Adrenal gland (tissue), 12 donors: ENCODE measurements around the gene PLCB1. TPM values are rescaled to one million over a fixed set of nuclear protein-coding genes. Genes with fewer than 3 reads are reported as not detected.

Experiments used
- DNase-seq, 7 donors: peaks; one replicate each; pipeline ENCODE4 v3.0.0-alpha.2; 2019 to 2020
- H3K27ac ChIP-seq, 5 donors: fragments of 200-600 bp; sonication (generic) in 4 of 5; 1 replicate in 3 of 5; 2 replicates in 2 of 5; pipeline versions ENCODE4 v1.5.1 to v1.8.0; 2016 to 2020; ENCODE audit warnings: mild to moderate bottlenecking in 1 of 5
- H3K27me3 ChIP-seq: fragments of 200-600 bp; 2 replicates; pipeline ENCODE4 v1.8.0; 2021
- H3K36me3 ChIP-seq, 2 donors: fragments of 200-600 bp; replicated peaks in 1 of 2; 1 replicate in 1 of 2; 2 replicates in 1 of 2; pipeline versions ENCODE4 v1.5.1 to v1.8.0; 2018 to 2022
- H3K4me1 ChIP-seq, 2 donors: fragments of 200-600 bp; replicated peaks in 1 of 2; 1 replicate in 1 of 2; 2 replicates in 1 of 2; pipeline versions ENCODE4 v1.5.1 to v1.8.0; 2018 to 2021
- H3K4me3 ChIP-seq, 4 donors: fragments of 200-600 bp; sonication (generic) in 3 of 4; one replicate each; pipeline ENCODE4 v1.5.1; 2016 to 2018
- H3K9me3 ChIP-seq, 3 donors: fragments of 200-600 bp; sonication (generic) in 1 of 3; replicated peaks in 1 of 3; 1 replicate in 2 of 3; 2 replicates in 1 of 3; pipeline versions ENCODE4 v1.5.1 to v1.8.0; 2016 to 2021
- CTCF ChIP-seq, 6 experiments: fragments of 450-650 bp in 4 of 6; fragments of 200-600 bp in 2 of 6; sonication (generic) in 1 of 6; IDR thresholded peaks; 1 replicate in 5 of 6; 2 replicates in 1 of 6; pipeline versions ENCODE4 v1.5.1 to v1.8.0; 2016 to 2021; ENCODE audit warnings: antibody characterized with exemption in 6 of 6, mild to moderate bottlenecking in 2 of 6, moderate library complexity in 1 of 6
- POLR2A ChIP-seq, 2 donors: fragments of 450-650 bp; IDR thresholded peaks; one replicate each; pipeline ENCODE4 v1.6.1; 2017; ENCODE audit warnings: antibody characterized with exemption in 2 of 2, mild to moderate bottlenecking in 2 of 2, moderate library complexity in 1 of 2
- WGBS, 4 donors: extraction: QIAGEN DNeasy Blood & Tissue Kit in 2 of 4; methylation state at CpG; one replicate each; pipeline versions ENCODE4 v1.1.5 to v1.1.7; 2013 to 2017; 5-methylcytosine and 5-hydroxymethylcytosine counted together
- intact Hi-C, 2 donors: fragments of 100-400 bp; cut with DNase I; formaldehyde crosslinking; loops; one replicate each; pipeline versions ENCODE4 v1.14.1 to v1.15.0; 2022 to 2023
- polyA plus RNA-seq, 3 donors: library from polyadenylated mRNA; stranded (reverse); fragments of 200-250 nt in 2 of 3; fragments of 350-450 nt in 1 of 3; fragmentation: Illumina TruSeq in 1 of 3; extraction: RNeasy Lipid Tissue Mini Kit (QIAGEN cat#74804) in 1 of 3; gene quantifications; one replicate each; pipeline ENCODE4 v1.2.3, GENCODE V29; 2013 to 2014
- total RNA-seq, 9 donors: library from RNA; depleted of rRNA in 4 of 9; stranded (reverse); fragments of >200 nt in 4 of 9; fragments of 120-200 nt in 1 of 9; fragmentation: NEBNext Ultra II Directional in 1 of 9; extraction: Animal tissue kit (Norgen Biotek cat#: 25700) in 1 of 9; gene quantifications; one replicate each; pipeline versions ENCODE4 v1.1.0 to v1.2.4, GENCODE V29; 2013 to 2023
- donor health status: healthy with polysubstance abuse.
- donor health status: Bipolar disorder and iron deficiency.
- donor health status: DM: yes; HTN: yes; CAD: no.
- donor health status: DM: no; HTN: no; CAD: no.
- donor health status: DM: no; HTN: no; CAD: no.
- donor health status: DM: yes; HTN: yes; CAD: no.

PLCB1 gene
- total and polyA plus RNA-seq, 12 donors: 7.7 to 56.6 (median 27.9) TPM

- Histone ChIP-seq H3K27ac (no peak overlapping the region), H3K4me1 (peaks cover 0 to 4% of the 10 kb centered on the region in 2 donors), H3K9me3 (no peaks in the 10 kb centered on the region), H3K4me3 (no peak overlapping the region), H3K36me3 (no peaks in the 10 kb centered on the region), H3K27me3 (no peaks in the 10 kb centered on the region)
- intact Hi-C loops: no loop called here
- no peak for DNase-seq
- 82 to 100% (median 91%) methylated on average over 6 of the region's 6 CpGs for WGBS, 4 donors
- no peak for TF ChIP-seq CTCF (IDR thresholded peaks at IDR 0.05)
- TF ChIP-seq POLR2A (IDR thresholded peaks at IDR 0.05): no peak
Observed at GRCh38 chr20:8267009-8267408, 134.9 kb downstream of the PLCB1 start.

DNA sequence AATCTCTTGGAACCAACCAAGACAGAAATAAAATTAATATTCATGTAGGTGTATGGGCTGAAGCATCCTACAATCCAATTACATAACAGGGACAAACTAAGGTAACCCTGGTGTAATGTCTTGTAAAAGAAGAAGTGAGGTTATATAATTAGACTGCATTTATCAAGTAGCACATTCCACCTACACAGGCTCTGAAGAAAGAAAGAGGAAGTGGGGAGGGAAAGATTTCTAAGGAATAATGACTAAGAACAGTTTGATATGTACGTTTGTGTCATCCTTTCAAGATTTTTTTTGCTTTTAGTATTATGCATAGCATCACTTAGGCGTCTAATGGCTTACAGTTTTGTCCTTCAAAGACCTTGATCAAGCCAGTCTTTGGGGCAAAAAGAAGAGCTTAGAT is 139.7 kb downstream of the PLCB1 start:
- intact Hi-C loops: no loop called here
- H3K9me3 ChIP-seq: no peaks in the 10 kb centered on the region
- no peaks in the 10 kb centered on the region for H3K27me3 ChIP-seq
- DNase-seq: no peak
- no peak overlapping the region for H3K27ac ChIP-seq
- peaks cover 0 to 4% of the 10 kb centered on the region in 2 donors for H3K4me1 ChIP-seq
- TF ChIP-seq POLR2A (IDR thresholded peaks at IDR 0.05) (no peak), CTCF (IDR thresholded peaks at IDR 0.05) (no peak)
- 60 to 78% (median 66%) methylated on average over 2 of the region's 2 CpGs for WGBS, 4 donors
- H3K36me3 ChIP-seq: no peaks in the 10 kb centered on the region
- H3K4me3 ChIP-seq: no peak overlapping the region

DNA sequence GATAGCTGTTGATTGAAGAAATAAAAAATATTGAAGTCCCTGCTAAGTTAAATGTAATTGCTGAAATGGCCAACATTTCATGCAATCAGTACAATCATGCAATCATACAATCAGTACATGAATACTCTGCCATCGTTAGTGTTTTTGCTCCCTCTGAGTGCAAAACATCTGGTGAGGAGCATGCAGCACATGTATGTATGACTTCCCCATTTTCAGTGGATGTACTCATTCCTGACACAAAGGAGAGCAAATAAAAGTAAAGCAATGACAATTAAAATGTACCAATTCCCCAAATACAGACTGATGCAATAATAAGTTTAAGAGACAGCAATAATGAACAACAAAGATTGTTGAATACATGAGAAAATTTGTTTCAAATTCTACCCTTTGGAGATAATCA is 140.7 kb downstream of the PLCB1 start:
- no peaks in the 10 kb centered on the region for H3K36me3 ChIP-seq
- peaks cover 0 to 4% of the 10 kb centered on the region in 2 donors for H3K4me1 ChIP-seq
- H3K27me3 ChIP-seq: no peaks in the 10 kb centered on the region
- intact Hi-C loops: no loop called here
- no peak for DNase-seq
- no peak overlapping the region for H3K4me3 ChIP-seq
- no peak overlapping the region for H3K27ac ChIP-seq
- H3K9me3 ChIP-seq: no peaks in the 10 kb centered on the region
- WGBS, 4 donors: 74 to 85% (median 83%) methylated on average over 1 of the region's 1 CpG
- TF ChIP-seq POLR2A (IDR thresholded peaks at IDR 0.05): no peak
- TF ChIP-seq CTCF (IDR thresholded peaks at IDR 0.05): no peak

GRCh38 chr20:8284902-8285301 is 152.8 kb downstream of the PLCB1 start:
- H3K9me3 ChIP-seq: peaks cover 0 to 5% (median 0%) of the 10 kb centered on the region in 3 donors
- intact Hi-C loops: no loop called here
- DNase-seq: no peak
- TF ChIP-seq POLR2A (IDR thresholded peaks at IDR 0.05) (no peak), CTCF (IDR thresholded peaks at IDR 0.05) (no peak)
- no peaks in the 10 kb centered on the region for H3K36me3 ChIP-seq
- H3K4me1 ChIP-seq: no peaks in the 10 kb centered on the region
- WGBS, 4 donors: 88 to 94% (median 90%) methylated on average over 2 of the region's 2 CpGs
- H3K27me3 ChIP-seq: no peaks in the 10 kb centered on the region
- H3K4me3 ChIP-seq: no peak overlapping the region
- no peak overlapping the region for H3K27ac ChIP-seq
